ENCODE data around the gene ALMS1.

- TF ChIP-seq CTCF (IDR thresholded peaks at IDR 0.05) (no peak), NFIC (IDR thresholded peaks at IDR 0.05; ENCODE audit: borderline replicate concordance) (no peak), REST (IDR thresholded peaks at IDR 0.05; ENCODE audit: low read depth, low read length) (no peak), ZBTB33 (IDR thresholded peaks at IDR 0.05; ENCODE audit: borderline replicate concordance, low read depth) (no peak), RAD21 (IDR thresholded peaks at IDR 0.05; ENCODE audit: low read length) (no peak), POLR2AphosphoS5 (IDR thresholded peaks at IDR 0.05; ENCODE audit: low read depth, low read length) (no peak), MAX (IDR thresholded peaks at IDR 0.05; ENCODE audit: low read depth) (no peak)
These were observed 175.8 kb downstream of the ALMS1 start for GRCh38 chr2:73561422-73561821.
